GM12878 (cell line): ENCODE measurements around the gene MYO1D. TPM values are rescaled to one million over a fixed set of nuclear protein-coding genes. Genes with fewer than 3 reads are reported as not detected.

Source experiments
- ATAC-seq: fragments of 200-7000 bp; cut with Tn5 transposase; 3 replicates; pipeline ENCODE4 v1.9.1; 2020; ENCODE audit warnings: mild to moderate bottlenecking, moderate library complexity
- BruUV-seq: library from RNA; stranded (reverse); fragments of 400-500 nt; replicated peaks from 2 replicates; lab custom pipeline; 2021; lab: Mats Ljungman, UMichigan
- CTCF ChIA-PET: fragments of 300-600 bp; sonication (Branson Sonifier 250); formaldehyde crosslinking; extraction: SDS; loops from one replicate; lab custom pipeline; 2021; ENCODE audit warnings: inconsistent platforms; lab: Yijun Ruan, JAX
- POLR2A ChIA-PET: fragments of 350-600 bp; formaldehyde crosslinking; extraction: SDS; loops from one replicate; lab custom pipeline; 2021; ENCODE audit warnings: inconsistent platforms; lab: Charles Lee
- RAD21 ChIA-PET: fragments of 300-600 bp; sonication (Branson Sonifier 250); formaldehyde crosslinking; loops from one replicate; lab custom pipeline; 2023; ENCODE audit warnings: antibody characterized with exemption; ENCODE audit not compliant: unreplicated experiment; lab: Charles Lee
- SMC1A ChIA-PET: fragments of 300-600 bp; sonication (Branson Sonifier 250); formaldehyde crosslinking; loops from one replicate; lab custom pipeline; 2023; ENCODE audit not compliant: unreplicated experiment, uncharacterized antibody; lab: Charles Lee
- DNase-seq: peaks from one replicate; pipeline ENCODE4 v3.0.0-alpha.2; 2011; ENCODE audit warnings: low read depth, low spot score
- FAIRE-seq: peaks from 3 replicates; lab custom pipeline; 2011; peaks lifted over from hg19 to GRCh38; lab: Jason Lieb, UNC
- H2AFZ ChIP-seq: 2 replicates; pipeline ENCODE4 v1.6.0; 2011; ENCODE audit warnings: low read depth, low read length, control low read depth; ENCODE audit not compliant: control insufficient read depth
- H3K27ac ChIP-seq: 2 replicates; pipeline ENCODE4 v1.5.1; 2011; ENCODE audit warnings: control low read depth; ENCODE audit not compliant: control insufficient read depth, insufficient read depth
- H3K27me3 ChIP-seq, 2 experiments: replicated peaks in 1 of 2; 2 replicates each; pipeline versions ENCODE4 v1.6.0 to v1.6.1; 2011; ENCODE audit warnings: low read length in 1 of 2; ENCODE audit not compliant: control insufficient read depth in 2 of 2, insufficient read depth in 2 of 2
- H3K36me3 ChIP-seq, 2 experiments: 2 replicates each; pipeline ENCODE4 v1.5.1; 2011; ENCODE audit warnings: low read length in 1 of 2; ENCODE audit not compliant: control insufficient read depth in 2 of 2, insufficient read depth in 2 of 2
- H3K4me1 ChIP-seq: 2 replicates; pipeline ENCODE4 v1.6.1; 2011; ENCODE audit warnings: mild to moderate bottlenecking, low read length, moderate library complexity, mixed read lengths; ENCODE audit not compliant: control insufficient read depth, insufficient read depth
- H3K4me2 ChIP-seq: 2 replicates; pipeline ENCODE4 v1.6.0; 2011; ENCODE audit warnings: control low read depth; ENCODE audit not compliant: control insufficient read depth, insufficient read depth
- H3K4me3 ChIP-seq: fragments of 200-600 bp; sonication (generic); 2 replicates; pipeline ENCODE4 v1.5.1; 2016
- H3K79me2 ChIP-seq: 2 replicates; pipeline ENCODE4 v1.6.0; 2011; ENCODE audit warnings: low read length; ENCODE audit not compliant: control insufficient read depth, insufficient read depth
- H3K9ac ChIP-seq: 2 replicates; pipeline ENCODE4 v1.8.0; 2011; ENCODE audit warnings: low read length, control low read depth, mixed read lengths; ENCODE audit not compliant: control insufficient read depth, insufficient read depth
- H3K9me3 ChIP-seq: replicated peaks from 3 replicates; pipeline ENCODE4 v1.5.1; 2011; ENCODE audit warnings: mild to moderate bottlenecking, low read length; ENCODE audit not compliant: control insufficient read depth, insufficient read depth
- H4K20me1 ChIP-seq: 2 replicates; pipeline ENCODE4 v1.6.0; 2011; ENCODE audit not compliant: control insufficient read depth, insufficient read depth
- BHLHE40 ChIP-seq, 2 experiments: fragments of 450-650 bp in 1 of 2; IDR thresholded peaks; 2 replicates each; pipeline ENCODE4 v1.6.1; 2011 to 2017; ENCODE audit warnings: low read depth in 2 of 2, borderline replicate concordance in 1 of 2, improper control_type of control experiment in 1 of 2, low read length in 1 of 2, mild to moderate bottlenecking in 1 of 2
- BRCA1 ChIP-seq: IDR thresholded peaks from 2 replicates; pipeline ENCODE4 v1.6.1; 2011; ENCODE audit warnings: low read depth, low read length, improper control_type of control experiment
- CBFB ChIP-seq: IDR thresholded peaks from 2 replicates; pipeline ENCODE4 v1.6.1; 2016; ENCODE audit warnings: antibody characterized with exemption, low read depth
- CHD2 ChIP-seq: IDR thresholded peaks from 2 replicates; pipeline ENCODE4 v1.6.1; 2011; ENCODE audit warnings: low read depth, low read length, improper control_type of control experiment, borderline replicate concordance
- ESRRA ChIP-seq: IDR thresholded peaks from 2 replicates; pipeline ENCODE4 v1.6.1; 2012; ENCODE audit warnings: mild to moderate bottlenecking, low read length, improper control_type of control experiment
- MTA2 ChIP-seq: fragments of 450-650 bp; IDR thresholded peaks from 2 replicates; pipeline ENCODE4 v1.6.1; 2016; ENCODE audit warnings: low read depth, mild to moderate bottlenecking, moderate library complexity
- RUNX3 ChIP-seq: IDR thresholded peaks from 2 replicates; pipeline ENCODE4 v1.6.1; 2012; ENCODE audit warnings: low read length, inconsistent platforms
- SPI1 ChIP-seq: IDR thresholded peaks from 2 replicates; pipeline ENCODE4 v1.6.1; 2011; ENCODE audit warnings: low read depth, mild to moderate bottlenecking, low read length, moderate library complexity, borderline replicate concordance; ENCODE audit not compliant: insufficient read depth
- SREBF2 ChIP-seq: IDR thresholded peaks from 2 replicates; pipeline ENCODE4 v1.6.1; 2012; ENCODE audit warnings: mild to moderate bottlenecking, low read length
- STAT1 ChIP-seq: fragments of 450-650 bp; conservative IDR thresholded peaks from 2 replicates; pipeline ENCODE4 v1.6.1; 2014; ENCODE audit warnings: antibody characterized with exemption, mild to moderate bottlenecking
- SUZ12 ChIP-seq: fragments of 200-600 bp; sonication (generic); IDR thresholded peaks from one replicate; pipeline ENCODE4 v1.6.1; 2018; ENCODE audit warnings: antibody characterized with exemption, mild to moderate bottlenecking; ENCODE audit not compliant: unreplicated experiment
- ZNF384 ChIP-seq: IDR thresholded peaks from 2 replicates; pipeline ENCODE4 v1.6.1; 2012; ENCODE audit warnings: low read depth, mild to moderate bottlenecking, low read length, improper control_type of control experiment, borderline replicate concordance
- WGBS: methylation state at CpG from one replicate; pipeline ENCODE4 v1.1.6; 2016; ENCODE audit warnings: low lambda C conversion rate; ENCODE audit not compliant: insufficient replicate concordance, insufficient coverage; ENCODE audit errors: missing lambda C conversion rate; 5-methylcytosine and 5-hydroxymethylcytosine counted together
- in situ Hi-C: fragments of 300-500 bp; cut with MboI; formaldehyde crosslinking; loops from 9 replicates; pipeline ENCODE4 v1.14.3; 2018; ENCODE audit warnings: mixed read lengths
- intact Hi-C: fragments of 100-400 bp; cut with micrococcal nuclease; formaldehyde crosslinking; loops from one replicate; pipeline ENCODE4 v1.14.2; 2022; ENCODE audit not compliant: unreplicated experiment
- polyA plus RNA-seq, 11 experiments: library from polyadenylated mRNA; depleted of rRNA in 4 of 11; unstranded in 6 of 11; stranded (reverse) in 5 of 11; fragments of >200 nt; fragmentation: Nextera tagmentation in 4 of 11; fragmentation: Illumina TruSeq in 1 of 11; extraction: Ambion mirVana in 4 of 11; extraction: Trizol in 1 of 11; gene quantifications; 1 replicate in 1 of 11; 2 replicates in 10 of 11; pipeline versions ENCODE4 v1.2.1 to v1.2.3, GENCODE V29; 2011 to 2016; ENCODE audit warnings: inconsistent platforms in 2 of 11, missing spikeins in 2 of 11, low read depth in 1 of 11
- total RNA-seq, 4 experiments: library from RNA; depleted of rRNA in 3 of 4; stranded (reverse); fragments of >200 nt in 3 of 4; fragmentation: Illumina TruSeq in 1 of 4; extraction: Trizol in 1 of 4; gene quantifications; 2 replicates each; pipeline versions ENCODE4 v1.2.1 to v1.2.3, GENCODE V29; 2013 to 2021
- TF ChIP-seq, protein P1 (sequence below): fragments of 450-650 bp; IDR thresholded peaks from 2 replicates; pipeline ENCODE4 v1.6.1; 2017; ENCODE audit warnings: borderline replicate concordance

The MYO1D gene
- total and polyA plus RNA-seq, 10 of the 15 experiments (the other 5 are each of a cell fraction or from before 2014, with no cell fraction given): 1.8 to 37.7 (median 25.4) TPM

DNA sequence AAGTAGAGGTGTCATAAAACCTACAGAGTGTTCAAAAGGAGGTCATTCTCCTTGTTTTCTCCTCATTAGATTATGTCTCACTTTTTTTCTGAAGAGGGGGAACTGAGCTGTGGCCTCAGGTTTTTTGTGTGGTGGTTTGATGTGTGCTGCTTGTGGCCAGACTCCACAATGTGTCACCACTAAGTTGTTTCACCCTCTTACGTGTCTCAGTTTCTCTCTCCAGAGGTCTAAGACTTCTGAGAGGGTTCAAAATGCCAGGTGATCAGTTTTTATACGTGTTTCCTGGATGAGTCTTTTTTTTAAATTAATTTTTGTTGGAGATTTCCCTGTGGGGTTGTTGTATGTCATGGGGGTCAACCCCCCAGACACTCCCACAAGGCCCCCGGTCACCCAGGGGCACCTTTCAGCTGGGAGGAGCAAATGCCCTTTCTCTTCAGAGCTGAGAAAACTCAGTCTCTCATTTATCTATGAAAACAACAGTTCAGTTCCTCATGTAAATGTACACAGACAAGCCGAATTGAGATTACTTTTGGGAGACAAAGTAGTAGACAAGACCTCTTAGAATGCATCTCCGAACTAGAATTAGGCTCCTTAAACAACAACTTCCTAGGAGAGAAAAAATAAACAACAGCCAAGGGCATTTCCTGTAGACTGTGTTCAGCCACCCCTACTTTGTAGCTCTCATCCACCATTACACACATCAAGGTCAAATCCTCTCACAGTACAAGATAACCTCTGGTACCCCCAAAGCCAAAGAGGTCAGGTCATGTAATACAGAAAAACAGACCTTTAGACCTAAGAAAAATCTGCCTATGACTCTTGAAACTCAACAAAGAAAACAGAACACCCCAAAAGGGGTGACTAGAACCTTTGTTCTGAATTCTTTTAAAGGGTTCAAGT, 27.1 kb upstream of the MYO1D start:
- no peaks in the 10 kb centered on the region for H3K36me3 ChIP-seq
- H3K27me3 ChIP-seq: no peaks in the 10 kb centered on the region
- no TSS peak for BruUV-seq
- FAIRE-seq: no peak
- WGBS: 41% methylated on average over 5 of the region's 5 CpGs
- 0 out of 2 replicates have a peak overlapping the region, but pooled peaks have one; percentile 16 for H2AFZ ChIP-seq
- in situ Hi-C loops: loop anchor here (25.0 kb wide), 1 partner anchor 442 kb away; no protein-coding TSS in a partner anchor
- H3K4me2 ChIP-seq: peak overlapping the region; percentile 30; the same call in 1 of the 2 replicates
- no peak overlapping the region for H3K9ac ChIP-seq
- peak; percentile 84 for ATAC-seq
- no peak overlapping the region for H3K4me3 ChIP-seq
- H3K9me3 ChIP-seq: no peaks in the 10 kb centered on the region
- TF ChIP-seq SPI1 (peak; percentile 4; the same call in 1 of the 2 replicates), ESRRA (no peak), BHLHE40 (IDR thresholded peaks at IDR 0.05; ENCODE audit: borderline replicate concordance in 1 of 2, low read depth in 2 of 2, low read length in 1 of 2) (peak; percentile 9 to 38; a peak in 1 of 4 replicates), SREBF2 (no peak), MTA2 (peak; percentile 36; the same call in 1 of the 2 replicates), CBFB (no peak), RUNX3 (peak; percentile 20; the same call in 1 of the 2 replicates), SUZ12 (no peak), ZNF384 (peak; percentile 34; the same call in 1 of the 2 replicates), STAT1 (no peak), CHD2 (no peak), BRCA1 (no peak)
- TF ChIP-seq, protein P1, sequence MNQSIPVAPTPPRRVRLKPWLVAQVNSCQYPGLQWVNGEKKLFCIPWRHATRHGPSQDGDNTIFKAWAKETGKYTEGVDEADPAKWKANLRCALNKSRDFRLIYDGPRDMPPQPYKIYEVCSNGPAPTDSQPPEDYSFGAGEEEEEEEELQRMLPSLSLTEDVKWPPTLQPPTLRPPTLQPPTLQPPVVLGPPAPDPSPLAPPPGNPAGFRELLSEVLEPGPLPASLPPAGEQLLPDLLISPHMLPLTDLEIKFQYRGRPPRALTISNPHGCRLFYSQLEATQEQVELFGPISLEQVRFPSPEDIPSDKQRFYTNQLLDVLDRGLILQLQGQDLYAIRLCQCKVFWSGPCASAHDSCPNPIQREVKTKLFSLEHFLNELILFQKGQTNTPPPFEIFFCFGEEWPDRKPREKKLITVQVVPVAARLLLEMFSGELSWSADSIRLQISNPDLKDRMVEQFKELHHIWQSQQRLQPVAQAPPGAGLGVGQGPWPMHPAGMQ: no peak
- TF ChIP-seq, all 136 proteins: peak for 5
- ChIA-PET CTCF (interaction anchor here (0.8 to 9.8 kb wide), 6 partner anchors 12 to 245 kb away, joined by 3 to 139 read pairs (median 5); partner anchors contain the start of gene MYO1D), SMC1A (interaction anchor here (0.6 to 13.9 kb wide), 5 partner anchors 8 to 122 kb away, joined by 3 to 137 read pairs (median 5); partner anchors contain the start of gene MYO1D), POLR2A (interaction anchor here (1.6 kb wide), 1 partner anchor 9 kb away, joined by 3 read pairs; a partner anchor contains a TSS), RAD21 (interaction anchor here (1.0 to 1.9 kb wide), 3 partner anchors 23 to 121 kb away, joined by 4 to 7 read pairs (median 6); partner anchors contain the start of gene MYO1D)
- Histone ChIP-seq H3K79me2 (no peaks in the 10 kb centered on the region), H3K4me1 (peaks cover 8% of the 10 kb centered on the region), H4K20me1 (no peaks in the 10 kb centered on the region), H3K27ac (no peak overlapping the region)
- intact Hi-C loops: no loop called here
- DNase-seq: no peak
